ENCODE results near the gene PPIE.
A peak's percentile ranks its signal among the peaks of the same experiment; 100 is the strongest.
"Not testable (repeated sequence)": the region's sequence is repeated elsewhere in the genome, so short reads cannot be mapped to it uniquely, and the experiment has no call there.

Gene PPIE

GRCh38 chr1:39757501-39757900 lies 18.8 kb downstream of the PPIE start:
- DNase-seq = no peak

- DNase-seq = no peak
Measured at GRCh38 chr1:39758556-39759435, 20.1 kb downstream of the PPIE start.

GRCh38 chr1:39759436-39759726 lies 20.7 kb downstream of the PPIE start:
- DNase-seq = no peak

- no peak for DNase-seq
Measured at GRCh38 chr1:39760074-39761008, 21.7 kb downstream of the PPIE start.

GRCh38 chr1:39761016-39761415 lies 22.3 kb downstream of the PPIE start:
- DNase-seq = no peak

- no peak for DNase-seq
Measured at GRCh38 chr1:39761557-39762260, 23.0 kb downstream of the PPIE start.

GRCh38 chr1:39762550-39763540 lies 24.2 kb downstream of the PPIE start:
- DNase-seq = no peak

GRCh38 chr1:39763619-39764374 lies 25.1 kb downstream of the PPIE start:
- DNase-seq = not testable (repeated sequence)

- DNase-seq = not testable (repeated sequence)
Measured at GRCh38 chr1:39764512-39764911, 25.8 kb downstream of the PPIE start.

- not testable (repeated sequence) for DNase-seq
Measured at GRCh38 chr1:39766466-39766865, 27.8 kb downstream of the PPIE start.

GRCh38 chr1:39769502-39769901 lies 30.8 kb downstream of the PPIE start:
- DNase-seq = not testable (repeated sequence)

- DNase-seq = peak in 1 of 56 donors; percentile 9
Measured at GRCh38 chr1:39770100-39771021, 31.7 kb downstream of the PPIE start.

GRCh38 chr1:39771022-39771532 lies 32.4 kb downstream of the PPIE start, which contains the start of gene OXCT2:
Gene OXCT2, minus strand, starts transcription at chr1:39771348. Its CDS starts 93 bp downstream, at chr1:39771255.
- not testable (repeated sequence) for DNase-seq

- DNase-seq = not testable (repeated sequence)
Measured at GRCh38 chr1:39773369-39773979, 34.8 kb downstream of the PPIE start.

- DNase-seq = not testable (repeated sequence)
Measured at GRCh38 chr1:39775141-39775540, 36.5 kb downstream of the PPIE start.

GRCh38 chr1:39775676-39776399 lies 37.2 kb downstream of the PPIE start:
- not testable (repeated sequence) for DNase-seq

- DNase-seq = peak in 3 of 56 donors; percentile 8 to 28 (median 12)
Measured at GRCh38 chr1:39776400-39776713, 37.7 kb downstream of the PPIE start.

Data from amygdala (tissue), 56 donors.